GM19240 (cell line): Measurements from ENCODE around the gene PHRF1.

Experiments used
- DNase-seq: peaks from one replicate; pipeline ENCODE4 v3.0.0; 2011; ENCODE audit warnings: low spot score; ENCODE audit not compliant: insufficient read length

Gene PHRF1

GRCh38 chr11:538431-539051 is 37.7 kb upstream of the PHRF1 start:
- DNase-seq: no peak

DNA sequence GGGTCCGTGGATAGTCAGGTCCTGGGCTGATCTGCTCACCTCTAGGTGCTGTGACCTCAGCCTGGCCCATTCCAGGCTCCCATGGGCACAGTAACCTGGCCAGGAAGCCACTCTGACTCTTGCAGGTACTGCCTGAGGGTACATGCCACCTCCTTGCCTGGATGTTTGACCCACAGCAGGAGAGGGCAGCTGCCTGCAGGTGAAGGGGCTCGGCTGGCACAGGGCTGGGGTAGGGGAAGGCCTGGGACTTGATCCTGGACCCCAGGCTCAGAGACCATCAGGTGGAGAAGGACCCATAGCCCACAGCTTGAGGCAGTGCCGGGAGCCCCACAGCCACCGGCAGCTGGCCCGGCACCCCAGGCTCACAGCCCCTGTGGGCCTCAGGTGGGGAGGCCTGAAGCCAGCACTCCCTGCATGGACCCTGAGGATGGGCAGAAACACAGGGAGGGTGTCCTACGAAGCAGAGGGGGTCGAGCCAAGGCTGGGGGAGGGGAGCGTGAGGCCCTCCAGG is 36.2 kb upstream of the PHRF1 start:
- no peak for DNase-seq

- DNase-seq: no peak
Measured at GRCh38 chr11:540583-541432, 35.5 kb upstream of the PHRF1 start.

- no peak for DNase-seq
Measured at GRCh38 chr11:541433-541885, 34.8 kb upstream of the PHRF1 start.

GRCh38 chr11:544817-545166 is 31.5 kb upstream of the PHRF1 start:
- no peak for DNase-seq

DNA sequence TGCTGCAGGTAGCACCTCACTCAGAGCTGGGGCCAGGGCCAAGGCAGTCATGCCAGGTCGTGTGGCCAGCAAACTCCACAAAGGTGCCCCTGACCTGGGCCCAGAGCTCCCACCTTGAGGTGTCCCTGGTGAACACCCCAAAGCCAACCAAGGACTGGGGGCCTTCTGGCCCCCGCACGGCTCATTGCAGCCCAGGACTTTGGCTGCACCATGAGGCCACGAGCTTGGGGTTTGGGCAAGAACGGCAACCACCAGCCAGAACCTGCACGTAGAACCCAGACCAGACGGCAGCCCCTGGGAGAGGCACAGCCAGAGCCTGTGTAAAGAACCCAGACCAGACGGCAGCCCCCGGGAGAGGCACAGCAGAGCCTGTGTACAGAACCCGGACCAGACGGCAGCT is 31.1 kb upstream of the PHRF1 start:
- no peak for DNase-seq

- no peak for DNase-seq
Measured at GRCh38 chr11:548700-549603, 27.3 kb upstream of the PHRF1 start.

DNA sequence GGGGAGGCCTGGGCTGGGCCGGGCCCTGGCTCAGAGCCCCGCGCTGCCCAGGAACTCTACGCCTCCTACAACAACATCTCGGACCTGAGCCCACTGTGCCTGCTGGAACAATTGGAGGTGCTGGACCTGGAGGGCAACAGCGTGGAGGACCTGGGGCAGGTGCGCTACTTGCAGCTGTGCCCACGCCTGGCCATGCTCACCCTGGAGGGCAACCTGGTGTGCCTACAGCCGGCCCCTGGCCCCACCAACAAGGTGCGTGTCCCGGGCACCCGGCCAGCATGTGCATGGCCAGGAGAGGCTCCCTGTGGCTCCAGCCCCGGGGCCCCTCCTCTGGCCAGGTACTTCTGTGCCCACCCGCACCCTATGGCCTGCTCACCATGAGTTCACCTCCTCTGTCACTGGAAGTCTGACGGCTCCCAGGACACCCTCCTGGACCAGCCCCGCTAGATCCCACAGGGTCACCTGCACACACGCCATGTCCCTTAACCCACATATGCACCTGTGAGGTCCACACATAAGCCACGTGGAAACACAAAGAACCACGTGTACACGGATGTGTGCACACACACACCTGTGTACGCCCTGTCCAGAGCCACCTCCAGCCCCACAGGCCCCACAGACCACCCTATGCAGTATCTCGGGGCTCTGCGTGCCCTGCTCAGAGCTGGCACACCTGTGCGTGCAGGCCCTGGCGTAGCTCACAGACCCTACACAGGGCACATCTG is 26.1 kb upstream of the PHRF1 start:
- no peak for DNase-seq

DNA sequence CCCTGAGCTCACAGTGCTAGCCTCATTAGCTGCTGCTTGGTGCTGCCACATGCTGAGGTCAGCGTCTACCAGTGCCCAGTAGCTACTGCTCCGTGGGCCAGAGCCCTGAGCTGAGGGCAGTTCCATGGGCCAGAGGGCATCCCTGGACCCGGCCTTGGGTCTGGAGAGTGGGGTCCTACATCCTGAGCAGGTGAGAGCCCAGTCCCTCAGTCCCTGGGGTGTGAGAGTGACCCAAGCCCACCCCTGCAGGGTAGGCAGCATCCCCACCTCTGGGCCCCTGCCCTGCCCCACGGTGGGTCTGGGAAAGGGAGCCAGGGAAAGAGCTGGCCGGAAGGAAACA is 25.6 kb upstream of the PHRF1 start:
- no peak for DNase-seq

GRCh38 chr11:551131-551530 is 25.1 kb upstream of the PHRF1 start:
- no peak for DNase-seq

DNA sequence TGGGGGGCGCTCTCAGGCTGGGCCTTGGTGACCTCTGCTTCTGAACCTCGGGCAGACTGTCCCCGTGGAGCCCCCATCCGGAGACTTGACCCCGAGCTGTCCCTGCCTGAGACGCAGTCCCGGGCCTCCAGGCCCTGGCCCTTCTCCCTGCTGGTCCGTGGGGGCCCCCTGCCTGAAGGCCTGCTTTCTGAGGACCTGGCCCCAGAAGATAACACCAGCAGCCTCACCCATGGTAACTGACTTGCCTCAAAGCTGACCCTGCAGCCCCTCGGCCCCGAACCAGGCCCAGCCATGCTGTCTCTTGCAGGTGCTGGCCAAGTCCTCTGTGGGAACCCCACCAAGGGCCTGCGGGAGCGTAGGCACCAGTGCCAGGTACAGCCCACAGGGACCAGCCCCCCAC is 24.7 kb upstream of the PHRF1 start:
- DNase-seq: no peak

- DNase-seq: no peak
Measured at GRCh38 chr11:553083-553987, 22.9 kb upstream of the PHRF1 start.

- no peak for DNase-seq
Measured at GRCh38 chr11:553988-554340, 22.3 kb upstream of the PHRF1 start.

- peak; percentile 82 for DNase-seq
Measured at GRCh38 chr11:554428-555226, 21.6 kb upstream of the PHRF1 start.

DNA sequence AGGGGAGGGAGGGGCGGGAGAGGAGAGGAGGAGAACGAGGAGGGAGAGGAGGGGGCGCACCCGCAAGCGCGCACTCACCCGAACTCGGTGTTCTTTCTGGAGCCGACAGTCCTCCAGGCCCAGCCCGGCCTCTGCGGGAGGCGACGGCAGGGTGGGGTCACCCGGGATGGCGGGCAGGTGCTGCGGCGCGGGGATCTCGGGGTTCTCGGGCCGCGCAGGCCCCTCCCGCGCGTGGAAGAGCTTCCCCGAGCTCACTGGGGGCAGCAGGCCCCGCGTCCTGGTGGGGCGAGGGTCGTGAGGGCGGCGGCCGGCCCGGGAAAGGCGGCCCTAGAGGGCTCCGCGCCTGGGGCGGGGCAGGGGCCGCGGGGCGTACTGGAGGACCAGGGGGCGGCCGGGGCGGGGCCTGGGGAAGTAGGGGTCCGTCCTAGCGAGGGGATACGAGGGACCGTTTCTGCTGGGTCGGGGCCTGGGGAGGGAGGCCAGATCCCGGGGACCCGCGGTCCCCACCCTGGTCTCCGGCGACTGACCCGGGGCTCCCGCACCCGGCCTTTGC is 21.0 kb upstream of the PHRF1 start:
- DNase-seq: no peak

GRCh38 chr11:555780-556661 is 20.2 kb upstream of the PHRF1 start:
- no peak for DNase-seq

DNA sequence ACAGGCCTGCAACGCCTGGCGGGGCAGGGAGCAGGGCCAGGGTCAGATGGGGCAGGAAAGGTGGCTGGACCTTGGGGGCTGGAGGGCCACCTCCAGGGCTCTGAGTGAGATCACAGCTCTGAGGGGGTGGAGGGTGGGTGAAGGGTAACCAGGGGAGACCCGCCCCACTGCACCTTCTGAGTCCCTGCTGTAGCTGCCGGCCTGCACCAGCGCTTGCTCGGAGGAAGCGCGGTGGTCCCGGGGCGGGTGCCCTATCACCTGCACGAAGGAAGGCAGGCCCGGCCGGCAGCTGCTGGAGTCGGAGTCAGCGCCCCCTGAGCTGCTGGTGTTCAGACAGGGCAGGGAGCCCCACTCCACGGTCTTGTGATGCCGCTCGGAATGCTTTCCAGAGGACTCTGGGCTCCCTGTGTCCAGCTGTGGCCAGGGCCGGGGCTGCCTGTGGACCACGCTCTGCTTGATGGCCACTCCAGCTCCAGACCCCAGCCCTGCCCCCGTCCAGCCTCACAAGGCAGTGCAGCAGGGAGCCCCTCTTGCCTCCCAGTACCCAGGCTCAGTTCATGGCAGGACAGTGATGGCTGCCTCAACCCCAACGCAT is 19.5 kb upstream of the PHRF1 start:
- no peak for DNase-seq
